ENCODE measurements around the gene VGLL3. TPM values are rescaled to one million over a fixed set of nuclear protein-coding genes. Genes with fewer than 3 reads are reported as not detected.
A peak's percentile ranks its signal among the peaks of the same experiment; 100 is the strongest.

Gene VGLL3
- total and polyA plus RNA-seq, 8 donors = 20.8 to 55.3 (median 25.6) TPM

DNA sequence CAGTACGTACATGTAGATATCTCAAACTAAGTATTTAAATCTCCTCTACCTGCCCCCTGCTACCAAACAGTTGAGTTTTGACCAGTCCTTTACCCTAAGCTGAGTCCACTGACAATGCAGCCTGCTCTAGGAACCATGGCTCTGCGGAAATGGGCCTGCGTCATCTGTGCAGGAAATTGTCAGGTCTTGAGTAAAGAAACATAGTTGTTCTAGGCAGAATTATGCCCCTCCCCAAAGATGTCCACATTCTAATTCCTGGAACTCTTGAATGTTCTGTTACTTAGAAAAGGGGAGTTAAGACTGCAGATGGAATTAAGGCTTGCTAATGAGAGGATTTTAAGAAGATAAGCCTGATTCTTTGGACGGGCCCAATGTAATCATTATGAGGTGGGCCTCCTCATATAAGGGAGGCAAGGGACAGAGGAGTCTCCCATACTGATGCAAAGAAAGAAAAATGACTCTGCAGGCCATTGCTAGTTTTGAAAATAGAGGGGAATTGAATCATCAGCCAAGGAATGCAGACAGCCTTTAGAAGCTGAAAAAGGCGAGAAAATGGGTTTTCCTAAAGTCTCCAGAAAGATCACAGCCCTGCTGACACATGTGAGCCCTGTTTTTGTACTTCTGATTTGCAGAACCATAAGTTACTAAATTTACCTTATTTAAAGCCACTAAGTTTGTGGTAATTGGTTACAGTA, 5.5 kb upstream of the VGLL3 start:
- TF ChIP-seq, protein P1, sequence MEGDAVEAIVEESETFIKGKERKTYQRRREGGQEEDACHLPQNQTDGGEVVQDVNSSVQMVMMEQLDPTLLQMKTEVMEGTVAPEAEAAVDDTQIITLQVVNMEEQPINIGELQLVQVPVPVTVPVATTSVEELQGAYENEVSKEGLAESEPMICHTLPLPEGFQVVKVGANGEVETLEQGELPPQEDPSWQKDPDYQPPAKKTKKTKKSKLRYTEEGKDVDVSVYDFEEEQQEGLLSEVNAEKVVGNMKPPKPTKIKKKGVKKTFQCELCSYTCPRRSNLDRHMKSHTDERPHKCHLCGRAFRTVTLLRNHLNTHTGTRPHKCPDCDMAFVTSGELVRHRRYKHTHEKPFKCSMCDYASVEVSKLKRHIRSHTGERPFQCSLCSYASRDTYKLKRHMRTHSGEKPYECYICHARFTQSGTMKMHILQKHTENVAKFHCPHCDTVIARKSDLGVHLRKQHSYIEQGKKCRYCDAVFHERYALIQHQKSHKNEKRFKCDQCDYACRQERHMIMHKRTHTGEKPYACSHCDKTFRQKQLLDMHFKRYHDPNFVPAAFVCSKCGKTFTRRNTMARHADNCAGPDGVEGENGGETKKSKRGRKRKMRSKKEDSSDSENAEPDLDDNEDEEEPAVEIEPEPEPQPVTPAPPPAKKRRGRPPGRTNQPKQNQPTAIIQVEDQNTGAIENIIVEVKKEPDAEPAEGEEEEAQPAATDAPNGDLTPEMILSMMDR (IDR thresholded peaks at IDR 0.05) = no peak
- intact Hi-C loops (cut with DNase I) = no loop called here
- ATAC-seq (no peak), DNase-seq (no peak)
- H3K9me3 ChIP-seq = no peaks in the 10 kb centered on the region
- H3K27me3 ChIP-seq = peaks cover 0 to 12% of the 10 kb centered on the region in 2 donors
- no peak overlapping the region for H3K4me3 ChIP-seq
- no peak overlapping the region for H3K27ac ChIP-seq
- no peaks in the 10 kb centered on the region for H3K4me1 ChIP-seq
- no peaks in the 10 kb centered on the region for H3K36me3 ChIP-seq

DNA sequence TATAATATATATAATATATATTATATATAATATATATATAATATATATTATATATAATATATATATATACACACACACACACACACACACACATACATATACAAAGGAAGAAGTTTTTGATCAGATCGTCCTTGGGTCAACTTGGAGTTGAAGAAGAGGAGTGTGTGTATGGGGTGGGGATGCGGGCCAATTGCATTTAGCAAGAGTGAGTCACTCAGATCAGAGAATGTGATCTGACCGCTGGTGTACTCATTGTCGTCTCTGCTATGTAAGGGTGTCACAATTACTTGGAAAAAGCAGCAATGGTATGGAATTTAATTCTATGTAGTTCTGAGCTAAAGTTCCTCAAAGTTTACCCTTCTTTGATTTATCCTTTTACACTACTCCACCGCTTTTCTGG, 4.6 kb upstream of the VGLL3 start:
- Histone ChIP-seq H3K4me1 (no peaks in the 10 kb centered on the region), H3K36me3 (no peaks in the 10 kb centered on the region), H3K4me3 (no peak overlapping the region), H3K27ac (no peak overlapping the region), H3K9me3 (no peaks in the 10 kb centered on the region), H3K27me3 (peaks cover 0 to 20% of the 10 kb centered on the region in 2 donors)
- TF ChIP-seq, protein P1 (IDR thresholded peaks at IDR 0.05) = no peak
- no peak for DNase-seq
- intact Hi-C loops (cut with DNase I) = no loop called here
- no peak for ATAC-seq

DNA sequence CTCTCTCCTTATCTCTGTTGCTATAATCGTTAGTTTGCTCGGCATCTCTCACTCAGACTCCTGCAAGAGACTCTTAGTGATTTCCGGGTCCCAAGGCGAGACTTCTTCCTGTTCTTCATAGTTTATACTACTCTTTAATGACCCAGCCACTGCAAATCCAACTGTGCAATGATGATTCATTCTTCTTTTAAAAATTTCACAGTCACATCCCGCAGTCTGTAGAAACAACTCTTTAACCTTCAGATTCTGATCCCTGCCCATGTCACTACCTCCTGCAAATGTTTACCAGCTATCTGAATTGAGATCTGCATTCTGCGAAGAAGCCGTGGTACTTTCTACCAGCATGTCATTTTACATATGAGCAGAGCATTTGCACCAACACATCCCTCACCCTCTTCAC, 2.8 kb upstream of the VGLL3 start:
- no peak for DNase-seq
- H3K4me1 ChIP-seq = no peaks in the 10 kb centered on the region
- peaks cover 0 to 39% of the 10 kb centered on the region in 2 donors for H3K27me3 ChIP-seq
- H3K9me3 ChIP-seq = no peaks in the 10 kb centered on the region
- TF ChIP-seq, protein P1 (IDR thresholded peaks at IDR 0.05) = no peak
- intact Hi-C loops (cut with DNase I) = no loop called here
- no peak overlapping the region for H3K27ac ChIP-seq
- no peak for ATAC-seq
- no peak overlapping the region for H3K4me3 ChIP-seq
- H3K36me3 ChIP-seq = no peaks in the 10 kb centered on the region

DNA sequence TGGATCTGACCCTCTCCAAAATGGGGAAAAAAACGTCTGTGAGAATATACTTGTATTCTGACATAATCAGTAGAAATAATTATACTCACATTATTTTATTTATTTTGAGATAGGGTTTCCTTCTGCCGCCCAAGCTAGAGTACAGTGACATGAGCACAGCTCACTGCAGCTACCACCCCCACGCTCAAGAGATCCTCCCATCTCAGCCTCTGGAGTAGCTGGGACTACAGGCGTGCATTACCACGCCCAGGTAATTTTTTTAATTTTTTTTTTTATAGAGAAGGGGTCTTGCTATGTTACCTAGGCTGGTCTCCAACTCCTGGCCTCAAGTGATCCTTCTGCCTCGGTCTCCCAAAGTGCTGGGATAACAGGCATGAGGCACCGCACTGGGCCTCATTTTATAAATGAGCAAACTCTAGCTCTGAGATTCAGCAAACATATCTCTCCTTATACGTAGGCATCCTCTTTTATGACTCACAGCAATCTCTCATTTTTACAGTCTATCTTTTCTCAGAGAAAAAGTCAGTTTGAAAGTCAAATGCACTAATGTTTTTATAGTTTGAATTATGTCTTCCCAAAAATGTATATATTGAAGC, 989 bp upstream of the VGLL3 start:
- Histone ChIP-seq H3K4me1 (no peaks in the 10 kb centered on the region), H3K36me3 (no peaks in the 10 kb centered on the region), H3K9me3 (no peaks in the 10 kb centered on the region), H3K27me3 (peaks cover 0 to 51% of the 10 kb centered on the region in 2 donors), H3K27ac (peak overlapping the region in 1 of 2 donors; percentile 89), H3K4me3 (peak overlapping the region; percentile 44 to 45)
- ATAC-seq (peak; percentile 18), DNase-seq (no peak)
- TF ChIP-seq, protein P1 (IDR thresholded peaks at IDR 0.05) = no peak
- intact Hi-C loops (cut with DNase I) = no loop called here

DNA sequence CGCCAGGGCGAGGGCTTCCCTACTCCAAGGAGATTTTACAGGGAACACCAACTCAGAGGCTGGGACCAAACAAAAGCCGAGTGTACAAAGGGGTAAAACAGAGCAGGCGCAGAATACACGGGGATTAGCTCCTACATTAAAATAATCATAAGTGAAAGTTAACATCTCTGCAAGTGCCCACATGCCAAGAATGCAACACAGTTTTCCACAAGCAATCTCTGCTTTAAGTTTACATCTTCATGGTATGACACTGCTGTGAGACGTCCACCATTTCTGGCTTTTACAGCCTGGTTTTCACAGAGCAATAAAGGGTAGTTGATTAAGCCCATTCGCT, 500 bp upstream of the VGLL3 start:
- Histone ChIP-seq H3K27ac (peak overlapping the region; percentile 69 to 89), H3K36me3 (no peaks in the 10 kb centered on the region), H3K27me3 (peaks cover 0 to 51% of the 10 kb centered on the region in 2 donors), H3K4me1 (no peaks in the 10 kb centered on the region), H3K9me3 (no peaks in the 10 kb centered on the region), H3K4me3 (peak overlapping the region; percentile 44 to 45)
- intact Hi-C loops (cut with DNase I) = no loop called here
- ATAC-seq = no peak
- no peak for DNase-seq
- TF ChIP-seq, protein P1 (IDR thresholded peaks at IDR 0.05) = no peak

Measured in left lung (tissue), 10 donors.